Hippocampal formation (tissue), 2 donors: ENCODE measurements around the gene MTHFD1L.

Source experiments
- DNase-seq, 2 donors: peaks; one replicate each; lab custom pipeline; 2025; lab: John Stamatoyannopoulos, UW

MTHFD1L gene

DNA sequence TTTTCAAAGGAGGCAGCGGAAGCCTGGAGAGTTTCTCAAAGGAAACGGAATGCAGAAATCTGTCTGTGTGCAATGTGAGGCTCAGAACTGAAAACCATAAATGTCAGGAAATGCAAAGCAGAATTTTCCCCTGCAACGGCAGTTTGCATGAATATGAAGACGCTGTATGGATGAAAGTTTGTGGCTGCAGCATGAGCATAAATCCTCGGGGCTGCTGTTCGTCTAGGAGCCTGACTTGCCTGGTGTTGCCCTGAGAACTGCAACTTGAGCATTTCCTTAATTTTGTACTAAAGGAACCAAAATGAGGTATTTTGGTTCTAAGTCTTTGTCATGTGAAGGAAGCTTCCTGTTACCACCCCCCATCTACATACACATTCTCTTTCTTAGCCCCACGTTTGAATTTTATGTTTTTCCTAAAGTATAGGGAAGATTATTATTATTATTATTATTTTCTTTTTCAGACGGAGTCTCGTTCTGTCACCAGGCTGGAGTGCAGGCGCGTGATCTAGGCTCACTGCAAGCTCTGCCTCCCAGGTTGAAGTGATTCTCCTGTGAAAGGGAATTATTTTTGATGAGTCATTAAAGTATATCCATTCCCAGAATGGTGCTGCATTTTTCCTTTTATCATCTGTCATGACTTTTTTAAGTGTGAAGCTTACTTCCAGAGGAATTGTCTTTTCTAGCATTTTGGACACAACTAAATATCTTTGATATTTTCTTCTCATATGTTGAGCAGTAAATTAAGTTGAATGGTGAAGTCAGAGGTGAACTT, 33.1 kb downstream of the MTHFD1L start:
- DNase-seq: no peak

DNA sequence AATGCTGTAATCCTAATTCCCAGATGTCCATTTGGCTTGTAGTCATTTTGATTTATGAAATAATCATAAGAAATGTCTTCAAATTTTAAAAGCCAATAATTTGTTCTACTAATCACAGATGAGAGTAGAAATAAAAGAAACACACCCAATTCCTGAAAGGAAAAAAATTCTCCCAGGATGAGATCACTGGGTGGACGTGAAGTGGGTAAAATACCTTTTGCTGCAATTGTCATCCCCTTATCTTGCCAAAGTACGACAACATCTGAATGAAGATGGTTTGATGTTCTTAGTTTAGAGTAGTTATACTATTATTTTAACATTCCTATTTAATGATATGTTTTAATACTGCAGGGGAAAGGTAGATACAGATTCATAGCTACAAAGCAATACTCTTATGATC, 33.7 kb downstream of the MTHFD1L start:
- no peak for DNase-seq

DNA sequence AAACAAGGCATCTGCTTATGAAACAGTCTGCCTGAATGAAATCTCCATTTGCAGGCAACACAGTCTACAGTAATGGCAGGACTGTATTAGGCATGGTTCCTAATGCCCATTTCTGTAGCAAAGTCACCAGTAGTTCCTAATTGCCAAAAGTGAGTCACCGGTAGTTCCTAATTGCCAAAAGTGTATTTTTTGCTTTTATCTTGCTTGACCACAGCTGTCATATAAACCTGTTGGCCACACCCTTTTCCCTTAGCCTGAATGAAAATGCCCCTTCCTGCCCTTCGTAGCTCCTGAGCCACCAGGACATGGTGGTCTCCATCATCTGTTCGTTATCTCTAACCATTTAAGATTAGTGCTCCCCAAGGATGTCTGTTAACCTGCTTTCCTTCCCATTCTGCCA, 34.5 kb downstream of the MTHFD1L start:
- no peak for DNase-seq

DNA sequence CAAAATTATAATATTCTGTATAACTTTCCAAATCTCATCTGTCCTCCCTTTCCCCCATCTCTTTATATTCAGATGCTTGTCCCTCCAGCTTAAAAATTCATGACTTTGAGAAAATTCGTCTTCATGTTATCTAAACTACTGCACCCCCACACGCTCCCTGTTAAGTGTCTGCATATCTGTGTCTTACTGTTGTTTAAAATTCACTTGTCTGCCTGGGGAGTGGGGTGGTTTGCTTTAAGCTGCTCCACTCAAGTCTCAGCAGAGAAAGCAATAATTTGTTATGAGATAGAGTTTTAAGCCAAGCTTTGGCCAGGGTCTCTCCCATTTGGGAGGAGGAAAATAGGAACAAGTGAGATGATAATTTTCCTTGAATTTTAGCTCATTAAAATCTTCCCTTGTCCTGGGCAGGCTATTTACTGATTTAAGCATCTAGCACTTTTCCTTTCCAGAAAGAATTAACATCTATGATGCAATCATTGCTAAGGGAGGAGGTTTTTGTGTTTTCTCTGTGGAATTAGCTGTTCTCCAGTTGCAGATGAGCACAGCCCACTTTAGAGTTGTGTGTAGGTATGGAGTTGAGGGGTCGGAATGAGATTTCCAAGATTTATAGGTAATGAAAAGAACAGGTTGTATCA, 36.8 kb downstream of the MTHFD1L start:
- DNase-seq: no peak

DNA sequence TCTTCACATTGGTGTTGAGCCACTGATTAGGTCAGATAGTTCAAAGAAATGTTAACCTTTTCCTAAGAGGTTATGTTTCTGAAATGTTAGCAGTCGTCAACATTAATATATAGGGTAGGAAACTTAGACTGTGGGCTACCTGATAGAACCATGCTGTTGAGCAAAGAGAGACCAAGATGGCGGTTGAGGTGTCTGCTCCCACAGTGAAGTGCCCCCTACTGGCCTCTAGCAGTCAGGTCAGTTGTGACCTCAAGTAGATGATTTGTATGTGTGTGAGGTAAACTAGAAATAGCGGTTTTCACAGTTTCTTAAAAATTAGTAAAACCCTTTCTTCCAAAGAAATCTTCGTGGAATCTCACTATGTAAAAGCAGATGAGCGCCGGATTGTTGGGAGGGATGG, 40.3 kb downstream of the MTHFD1L start:
- no peak for DNase-seq

DNA sequence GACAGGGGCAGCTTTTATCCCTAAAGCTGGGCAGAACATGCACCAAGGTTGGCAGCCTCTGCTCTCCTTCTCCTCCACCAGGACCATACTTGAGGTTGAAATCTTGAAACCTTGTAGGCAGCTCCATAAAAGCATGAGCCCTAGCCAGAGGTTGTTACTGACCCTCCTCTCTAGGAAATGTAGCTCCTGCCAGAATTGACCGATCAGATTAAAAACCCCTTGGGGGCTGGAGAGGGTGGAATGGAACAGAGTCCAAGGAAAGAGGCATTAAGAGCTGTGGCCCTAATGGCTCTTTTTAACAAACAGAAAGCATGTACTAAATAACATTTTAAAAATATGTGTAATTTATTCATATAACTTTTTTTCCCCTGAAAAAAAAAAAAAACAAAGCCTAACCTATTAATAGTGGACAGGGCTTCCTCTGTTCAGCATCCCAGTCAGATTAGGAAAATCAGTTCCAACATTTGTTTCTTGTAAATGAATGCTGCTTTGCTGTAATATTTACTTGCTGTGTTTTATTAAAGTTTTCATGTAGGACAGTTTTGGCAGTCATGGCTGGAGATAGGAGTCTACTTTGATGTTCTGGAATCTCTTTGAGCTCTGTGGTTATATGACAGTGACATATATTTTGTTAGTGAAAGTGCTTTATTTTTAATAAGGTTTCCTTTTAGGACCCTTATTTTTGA, 41.3 kb downstream of the MTHFD1L start:
- DNase-seq: no peak

GRCh38 chr6:150907383-150907782, 41.9 kb downstream of the MTHFD1L start:
- DNase-seq: no peak

DNA sequence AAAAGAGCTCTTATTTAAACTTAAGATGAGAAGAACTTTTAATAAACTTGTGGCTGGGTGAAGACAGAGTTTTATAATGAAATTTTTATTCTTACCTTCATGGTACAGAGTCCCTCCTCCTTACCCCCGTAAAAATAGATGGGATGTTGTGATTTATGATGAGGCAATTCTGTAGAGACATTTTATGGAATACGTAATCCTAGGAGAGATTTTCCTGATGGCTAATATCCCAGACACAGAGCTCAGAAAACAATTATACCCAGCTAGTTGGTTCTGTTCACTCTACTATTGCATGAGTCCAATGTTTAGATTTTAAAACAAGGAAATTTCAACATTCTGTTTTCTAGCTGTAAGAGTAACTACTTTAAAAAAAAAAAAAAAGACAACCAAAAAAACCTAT, 43.4 kb downstream of the MTHFD1L start:
- no peak for DNase-seq

DNA sequence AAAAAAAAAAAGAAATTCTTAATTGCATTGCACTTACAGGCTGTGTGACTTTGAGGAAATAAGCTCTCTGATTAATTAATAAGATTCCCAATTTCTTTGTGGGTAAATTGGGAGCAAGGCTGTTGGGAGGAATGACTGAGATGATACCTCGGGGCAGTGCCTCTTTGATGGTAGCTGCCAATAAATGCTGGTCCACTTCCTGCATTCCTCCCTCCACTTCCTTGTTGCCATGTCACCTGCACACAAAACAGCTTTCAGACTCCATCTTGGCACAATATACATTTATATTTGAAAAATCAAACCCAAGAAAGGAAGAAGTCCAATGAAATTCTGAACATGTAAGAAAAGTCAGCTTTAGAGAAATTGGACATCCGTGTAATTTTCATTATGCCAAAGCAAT, 45.1 kb downstream of the MTHFD1L start:
- DNase-seq: no peak

DNA sequence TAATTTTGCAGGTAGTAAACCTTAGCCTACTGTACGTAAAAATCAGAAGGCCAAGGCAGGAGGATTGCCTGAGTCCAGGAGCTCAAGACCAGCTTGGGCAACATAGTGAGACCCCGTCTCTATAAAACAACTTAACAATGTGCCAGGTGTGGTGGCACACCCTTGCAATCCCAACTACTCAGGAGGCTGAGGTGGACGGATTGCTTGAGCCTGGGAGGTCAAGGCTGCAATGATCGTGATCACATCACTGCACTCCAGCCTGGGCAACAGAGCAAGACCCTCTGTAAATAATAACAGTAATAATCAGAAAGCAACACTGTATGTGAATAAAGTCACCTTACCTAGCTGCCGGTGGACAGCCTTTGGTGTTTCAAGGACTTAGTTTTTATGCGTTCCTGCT, 48.9 kb downstream of the MTHFD1L start:
- DNase-seq: no peak

GRCh38 chr6:150915131-150915879, 49.8 kb downstream of the MTHFD1L start:
- no peak for DNase-seq

DNA sequence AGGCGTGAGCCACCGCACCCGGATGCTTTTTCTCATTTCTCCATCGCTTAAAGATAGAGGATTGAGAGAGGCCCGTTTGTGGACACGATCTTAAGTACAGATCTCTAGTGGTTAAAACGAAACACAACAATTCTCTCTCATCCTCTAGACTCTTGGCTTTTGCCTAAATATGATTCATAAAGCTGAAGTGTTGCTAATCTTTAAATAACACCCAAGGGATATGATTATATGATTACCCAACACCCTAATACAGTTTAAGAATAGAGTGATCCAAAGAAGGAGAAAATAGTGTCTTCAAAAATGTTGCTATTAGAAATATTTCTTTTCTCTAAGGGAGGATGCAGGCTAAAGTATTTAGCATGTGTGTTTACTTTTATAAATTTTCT, 50.4 kb downstream of the MTHFD1L start:
- DNase-seq: no peak

- no peak for DNase-seq
These were observed 54.4 kb downstream of the MTHFD1L start for GRCh38 chr6:150919938-150920337.

DNA sequence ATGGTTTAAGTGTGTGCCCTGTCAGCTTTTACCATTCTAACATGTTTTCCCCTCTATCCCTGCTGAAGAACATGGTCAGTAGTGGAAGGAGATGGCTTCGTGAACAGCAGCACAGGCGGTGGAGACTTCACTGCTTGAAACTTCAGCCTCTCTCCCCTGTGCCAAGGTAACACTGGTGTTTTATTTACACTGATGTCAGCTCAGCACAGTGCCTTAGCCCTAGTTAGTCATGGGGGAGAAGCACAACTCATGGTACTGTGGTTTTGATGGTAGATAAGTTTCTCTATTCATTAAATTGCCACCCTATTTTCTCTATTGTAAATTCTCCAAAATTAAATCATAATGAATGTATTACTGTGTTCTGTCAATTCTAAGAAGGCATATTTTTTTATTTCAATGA, 56.6 kb downstream of the MTHFD1L start:
- DNase-seq: no peak

DNA sequence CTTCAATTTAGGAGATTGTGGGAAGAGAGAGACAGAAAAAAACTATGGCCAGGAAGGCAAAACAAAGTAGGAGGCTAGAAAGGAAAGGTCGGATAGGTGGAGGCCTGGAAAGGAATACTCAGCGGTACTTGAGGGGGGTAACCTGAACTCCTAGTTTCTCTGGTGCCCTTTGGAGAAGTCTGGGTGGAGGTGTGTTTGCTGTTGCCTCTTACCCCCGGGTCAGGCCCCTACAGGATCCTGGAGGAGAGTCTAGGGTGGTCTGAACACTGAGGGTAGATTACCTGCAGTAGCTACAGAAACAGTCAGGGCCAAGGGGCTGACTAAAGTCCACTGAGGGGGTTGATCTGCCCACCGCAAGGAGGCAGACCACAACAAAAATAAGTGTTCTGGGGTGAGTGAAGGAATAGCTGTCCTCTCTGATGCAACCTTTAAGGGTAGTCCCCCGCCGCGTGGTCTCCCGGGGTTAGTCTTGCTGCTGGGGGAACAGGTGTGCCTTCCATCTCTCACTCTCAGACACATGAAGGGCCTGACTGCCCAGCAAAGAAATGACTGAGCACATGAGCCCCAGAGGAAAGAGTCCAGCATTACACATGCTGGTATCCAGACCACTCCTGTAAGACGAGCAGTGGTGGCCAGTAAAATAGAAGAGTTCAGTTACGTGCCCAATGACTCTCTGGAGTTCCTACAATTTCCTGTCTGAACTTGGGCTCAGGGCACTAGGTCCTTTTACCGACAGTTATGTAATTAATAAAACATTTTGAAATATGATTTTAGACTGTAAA, 59.5 kb downstream of the MTHFD1L start:
- no peak for DNase-seq

DNA sequence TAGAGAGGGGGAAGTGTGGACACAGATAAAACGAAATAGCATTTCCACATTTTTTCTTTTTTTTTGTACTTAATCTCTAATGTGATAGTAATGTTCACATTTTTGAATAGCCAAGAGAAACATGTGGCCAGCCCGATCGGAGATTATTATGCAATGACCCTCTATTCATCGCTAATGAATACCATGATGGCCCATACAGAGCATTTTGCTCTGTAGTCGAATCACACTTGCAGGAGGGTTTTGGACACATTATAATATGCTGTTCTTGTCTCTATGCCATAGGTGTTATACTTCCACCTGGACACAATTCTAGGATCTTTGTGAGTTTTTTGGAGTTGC, 60.1 kb downstream of the MTHFD1L start:
- DNase-seq: no peak

GRCh38 chr6:150925976-150926375, 60.5 kb downstream of the MTHFD1L start:
- DNase-seq: no peak

DNA sequence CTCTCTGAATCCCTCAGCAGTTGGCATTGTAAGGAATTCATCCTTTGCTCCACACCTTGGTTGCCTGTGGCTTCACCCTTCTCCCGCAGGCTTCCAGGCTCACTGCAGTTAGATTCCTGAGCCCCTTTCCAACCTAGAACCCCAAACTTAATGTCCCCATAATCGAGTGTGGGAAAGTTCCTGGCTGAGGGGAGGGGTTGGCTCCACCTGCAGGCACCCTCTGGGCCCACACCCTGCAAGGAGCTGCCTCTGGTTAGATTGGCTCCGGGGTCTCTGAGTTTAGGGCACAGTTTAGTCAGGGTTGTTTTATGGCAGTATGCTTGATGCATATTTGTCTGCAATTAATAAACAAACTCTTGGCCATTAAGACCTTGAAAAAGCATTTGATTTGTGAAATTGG, 63.4 kb downstream of the MTHFD1L start:
- DNase-seq: no peak

DNA sequence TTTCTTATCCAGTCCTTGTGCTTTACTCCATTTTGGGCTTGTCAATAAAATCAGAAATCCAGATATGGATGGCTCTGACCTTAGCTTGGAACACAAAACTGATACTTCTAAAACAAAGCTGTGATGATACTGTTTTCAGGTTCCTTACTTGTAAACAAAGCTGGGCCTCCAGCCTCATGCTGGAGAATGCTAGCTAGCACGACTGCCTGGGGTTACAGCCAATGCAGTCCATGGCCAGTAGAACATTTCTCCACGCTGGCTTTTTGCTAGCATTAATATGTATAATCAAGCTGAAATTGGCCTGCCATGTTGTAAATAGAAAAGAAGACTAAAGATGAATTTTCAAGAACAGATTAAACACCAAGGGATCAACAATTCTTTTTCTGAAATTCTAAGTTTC, 63.9 kb downstream of the MTHFD1L start:
- no peak for DNase-seq

DNA sequence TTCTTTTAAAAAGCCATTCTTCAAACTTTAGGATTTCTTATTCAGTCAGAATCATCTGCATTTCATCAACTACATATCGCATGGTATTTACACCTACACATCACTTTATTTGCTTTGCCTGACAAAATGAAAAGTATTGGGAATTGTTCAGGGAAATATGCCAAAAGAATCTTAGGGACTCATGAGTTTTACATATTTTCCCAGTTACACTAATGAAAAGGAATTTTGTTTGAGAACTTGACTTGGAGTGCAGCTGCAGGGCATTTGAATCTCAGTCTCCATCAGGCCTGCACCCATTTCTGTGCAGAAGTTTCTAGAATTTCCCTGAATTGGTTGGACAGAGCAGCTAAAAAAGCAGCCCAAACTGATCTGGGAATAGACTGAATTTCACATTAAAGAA, 65.3 kb downstream of the MTHFD1L start:
- no peak for DNase-seq

GRCh38 chr6:150931405-150931804, 65.9 kb downstream of the MTHFD1L start:
- no peak for DNase-seq

DNA sequence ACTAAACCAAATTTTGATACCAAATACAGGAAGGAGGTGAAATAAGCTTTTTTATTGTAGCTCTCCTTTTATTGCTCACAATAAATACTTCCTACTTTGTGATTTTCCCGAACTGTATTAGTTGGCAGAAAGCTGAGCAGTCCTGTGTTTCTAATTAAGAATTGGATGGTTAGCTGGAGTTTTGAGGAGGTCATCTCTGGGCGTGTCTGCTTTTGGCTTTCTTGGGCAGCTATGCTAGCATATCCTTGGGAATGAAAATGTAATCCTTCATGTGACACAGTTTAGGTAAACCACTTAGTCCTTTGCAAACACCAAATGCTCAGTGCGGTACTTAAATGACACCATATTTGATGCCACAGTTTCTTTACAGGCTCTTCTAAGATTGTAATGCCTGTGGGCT, 67.5 kb downstream of the MTHFD1L start:
- no peak for DNase-seq
